K562 (cell line): ENCODE results near the gene SNRNP70. TPM values are rescaled to one million over a fixed set of nuclear protein-coding genes. Genes with fewer than 3 reads are reported as not detected.

ENCODE experiments used
- ARID2 ChIP-seq: fragments of 450-650 bp; IDR thresholded peaks from 2 replicates; pipeline ENCODE4 v1.6.1; 2017; ENCODE audit warnings: antibody characterized with exemption, mild to moderate bottlenecking
- ASH1L ChIP-seq: fragments of 450-650 bp; IDR thresholded peaks from 2 replicates; pipeline ENCODE4 v1.6.1; 2018; ENCODE audit warnings: borderline replicate concordance, mild to moderate bottlenecking, low read depth; ENCODE audit not compliant: partially characterized antibody
- ATF7 ChIP-seq: fragments of 450-650 bp; IDR thresholded peaks from 2 replicates; pipeline ENCODE4 v1.7.1; 2014; ENCODE audit warnings: mild to moderate bottlenecking, moderate library complexity
- ESRRA ChIP-seq: fragments of 450-650 bp; IDR thresholded peaks from 2 replicates; pipeline ENCODE4 v1.6.1; 2014; ENCODE audit warnings: low read depth, mild to moderate bottlenecking, moderate library complexity, borderline replicate concordance
- GTF2A2 ChIP-seq: IDR thresholded peaks from 2 replicates; pipeline ENCODE4 v1.6.1; 2016; ENCODE audit warnings: mild to moderate bottlenecking, missing genetic modification characterization, missing compliant biosample characterization
- MBD2 ChIP-seq: sonication (generic); IDR thresholded peaks from 2 replicates; pipeline ENCODE4 v1.6.1; 2016; ENCODE audit warnings: low read depth, borderline replicate concordance
- MCM7 ChIP-seq, 2 experiments: fragments of 450-650 bp; IDR thresholded peaks; 2 replicates each; pipeline ENCODE4 v1.6.1; 2016 to 2018
- MYC ChIP-seq, 2 experiments: fragments of 250-450 bp in 1 of 2; sonication (Bioruptor Pico) in 1 of 2; IDR thresholded peaks; 2 replicates each; pipeline versions ENCODE4 v1.5.1 to v1.6.1; 2012 to 2021; ENCODE audit warnings: low read depth in 2 of 2, borderline replicate concordance in 1 of 2, improper control_type of control experiment in 1 of 2, low read length in 1 of 2, mild to moderate bottlenecking in 1 of 2, moderate library complexity in 1 of 2
- NCOA1 ChIP-seq: fragments of 450-650 bp; IDR thresholded peaks from 2 replicates; pipeline ENCODE4 v1.6.1; 2016; ENCODE audit warnings: low read depth
- NEUROD1 ChIP-seq: fragments of 150-350 bp; IDR thresholded peaks from 2 replicates; pipeline ENCODE4 v1.6.1; 2014; ENCODE audit warnings: borderline replicate concordance, low read length, low read depth; ENCODE audit not compliant: partially characterized antibody
- POLR2G ChIP-seq: fragments of 200-400 bp; formaldehyde crosslinking; IDR thresholded peaks from 2 replicates; pipeline ENCODE4 v1.6.1; 2017; ENCODE audit warnings: low read depth, mild to moderate bottlenecking, antibody characterized with exemption, low read length, moderate library complexity
- PRDM10 ChIP-seq: fragments of 450-650 bp; IDR thresholded peaks from 2 replicates; pipeline ENCODE4 v1.6.1; 2018; ENCODE audit not compliant: partially characterized antibody
- PURB ChIP-seq: sonication (generic); formaldehyde crosslinking; IDR thresholded peaks from 2 replicates; pipeline ENCODE4 v1.9.0; 2021; ENCODE audit warnings: low read depth, mild to moderate bottlenecking, missing genetic modification reagents
- SRSF1 ChIP-seq: fragments of 200-400 bp; formaldehyde crosslinking; IDR thresholded peaks from 2 replicates; pipeline ENCODE4 v1.6.1; 2017; ENCODE audit warnings: mild to moderate bottlenecking, low read depth, low read length, moderate library complexity
- TAF1 ChIP-seq: IDR thresholded peaks from 2 replicates; pipeline ENCODE4 v1.6.1; 2011; ENCODE audit warnings: mild to moderate bottlenecking, low read length, moderate library complexity; ENCODE audit not compliant: insufficient read depth, control insufficient read depth, severe bottlenecking; ENCODE audit errors: extremely low read depth
- TCF7L2 ChIP-seq: fragments of 150-350 bp; IDR thresholded peaks from 2 replicates; pipeline ENCODE4 v1.6.1; 2016; ENCODE audit warnings: low read depth, mild to moderate bottlenecking, low read length, moderate library complexity
- ZNF3 ChIP-seq: fragments of 250-450 bp; sonication (Bioruptor Pico); IDR thresholded peaks from 2 replicates; pipeline ENCODE4 v1.5.0; 2021; ENCODE audit warnings: mild to moderate bottlenecking, moderate library complexity
- ZNF586 ChIP-seq: fragments of 450-650 bp; formaldehyde crosslinking; conservative IDR thresholded peaks from 2 replicates; pipeline ENCODE4 v1.4.0; 2020; ENCODE audit warnings: mild to moderate bottlenecking, moderate library complexity
- polyA plus RNA-seq, 8 experiments: library from polyadenylated mRNA; depleted of rRNA in 4 of 8; stranded (reverse) in 5 of 8; unstranded in 3 of 8; fragments of >200 nt; fragmentation: Nextera tagmentation in 2 of 8; fragmentation: Illumina TruSeq in 1 of 8; extraction: Ambion mirVana in 2 of 8; extraction: Trizol in 1 of 8; gene quantifications; 2 replicates each; pipeline versions ENCODE4 v1.2.1 to v1.2.3, GENCODE V29; 2011 to 2014; ENCODE audit warnings: inconsistent platforms in 1 of 8, missing spikeins in 1 of 8
- total RNA-seq, 7 experiments: library from RNA; depleted of rRNA in 6 of 7; stranded (reverse); fragments of >200 nt in 6 of 7; fragmentation: Illumina TruSeq in 2 of 7; extraction: Trizol in 2 of 7; gene quantifications; 2 replicates each; pipeline versions ENCODE4 v1.2.1 to v1.2.3, GENCODE V29; 2011 to 2021; ENCODE audit warnings: low replicate concordance in 1 of 7
- TF ChIP-seq, protein P1 (sequence below): fragments of 450-650 bp; IDR thresholded peaks from 2 replicates; pipeline ENCODE4 v1.6.1; 2017; ENCODE audit warnings: antibody characterized with exemption, mild to moderate bottlenecking
- TF ChIP-seq, protein P2 (sequence below): sonication (generic); formaldehyde crosslinking; IDR thresholded peaks from 2 replicates; pipeline ENCODE4 v1.8.0; 2022; ENCODE audit warnings: missing genetic modification reagents, mild to moderate bottlenecking, borderline replicate concordance

Gene SNRNP70
- total and polyA plus RNA-seq, 9 of the 15 experiments (the other 6 are each of a cell fraction or from before 2014, with no cell fraction given) = 2.8 to 496 (median 136) TPM

DNA sequence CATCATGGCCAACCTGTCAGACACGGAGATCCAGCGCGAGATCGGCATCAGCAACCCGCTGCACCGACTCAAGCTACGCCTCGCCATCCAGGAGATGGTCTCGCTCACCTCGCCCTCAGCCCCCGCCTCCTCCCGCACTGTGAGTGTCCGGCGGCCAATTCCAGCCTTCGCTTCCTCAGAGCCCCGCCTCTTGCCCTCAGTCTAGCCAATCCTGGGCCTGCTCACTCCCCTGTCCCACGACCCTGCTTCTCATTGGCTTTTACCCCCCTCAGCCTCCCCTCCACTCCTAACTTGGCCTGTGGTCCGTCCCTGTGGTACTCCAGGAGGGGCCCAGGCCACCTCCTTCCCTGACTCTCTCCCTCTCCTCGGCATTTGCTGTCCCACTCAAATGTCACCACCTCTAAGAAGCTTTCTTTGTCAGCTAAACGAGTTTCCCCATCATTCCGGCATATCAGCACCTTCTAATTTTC, 57.6 kb downstream of the SNRNP70 start (continued):
- TF ChIP-seq, protein P1, sequence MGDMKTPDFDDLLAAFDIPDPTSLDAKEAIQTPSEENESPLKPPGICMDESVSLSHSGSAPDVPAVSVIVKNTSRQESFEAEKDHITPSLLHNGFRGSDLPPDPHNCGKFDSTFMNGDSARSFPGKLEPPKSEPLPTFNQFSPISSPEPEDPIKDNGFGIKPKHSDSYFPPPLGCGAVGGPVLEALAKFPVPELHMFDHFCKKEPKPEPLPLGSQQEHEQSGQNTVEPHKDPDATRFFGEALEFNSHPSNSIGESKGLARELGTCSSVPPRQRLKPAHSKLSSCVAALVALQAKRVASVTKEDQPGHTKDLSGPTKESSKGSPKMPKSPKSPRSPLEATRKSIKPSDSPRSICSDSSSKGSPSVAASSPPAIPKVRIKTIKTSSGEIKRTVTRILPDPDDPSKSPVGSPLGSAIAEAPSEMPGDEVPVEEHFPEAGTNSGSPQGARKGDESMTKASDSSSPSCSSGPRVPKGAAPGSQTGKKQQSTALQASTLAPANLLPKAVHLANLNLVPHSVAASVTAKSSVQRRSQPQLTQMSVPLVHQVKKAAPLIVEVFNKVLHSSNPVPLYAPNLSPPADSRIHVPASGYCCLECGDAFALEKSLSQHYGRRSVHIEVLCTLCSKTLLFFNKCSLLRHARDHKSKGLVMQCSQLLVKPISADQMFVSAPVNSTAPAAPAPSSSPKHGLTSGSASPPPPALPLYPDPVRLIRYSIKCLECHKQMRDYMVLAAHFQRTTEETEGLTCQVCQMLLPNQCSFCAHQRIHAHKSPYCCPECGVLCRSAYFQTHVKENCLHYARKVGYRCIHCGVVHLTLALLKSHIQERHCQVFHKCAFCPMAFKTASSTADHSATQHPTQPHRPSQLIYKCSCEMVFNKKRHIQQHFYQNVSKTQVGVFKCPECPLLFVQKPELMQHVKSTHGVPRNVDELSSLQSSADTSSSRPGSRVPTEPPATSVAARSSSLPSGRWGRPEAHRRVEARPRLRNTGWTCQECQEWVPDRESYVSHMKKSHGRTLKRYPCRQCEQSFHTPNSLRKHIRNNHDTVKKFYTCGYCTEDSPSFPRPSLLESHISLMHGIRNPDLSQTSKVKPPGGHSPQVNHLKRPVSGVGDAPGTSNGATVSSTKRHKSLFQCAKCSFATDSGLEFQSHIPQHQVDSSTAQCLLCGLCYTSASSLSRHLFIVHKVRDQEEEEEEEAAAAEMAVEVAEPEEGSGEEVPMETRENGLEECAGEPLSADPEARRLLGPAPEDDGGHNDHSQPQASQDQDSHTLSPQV = no peak
- TF ChIP-seq SRSF1 (no peak), GTF2A2 (tag) (no peak), MBD2 (peak; percentile 78), TAF1 (no peak), ATF7 (0 out of 2 replicates have a peak, but pooled peaks have one; percentile 62), NEUROD1 (peak; percentile 67), TCF7L2 (0 out of 2 replicates have a peak, but pooled peaks have one; percentile 8), ZNF3 (CRISPR knock-in tag) (no peak), NCOA1 (no peak), ARID2 (no peak), ZNF586 (CRISPR knock-in tag) (no peak), POLR2G (peak; percentile 67), PURB (CRISPR knock-in tag) (no peak), ESRRA (peak; percentile 36; the same call in 1 of the 2 replicates), MCM7 (IDR thresholded peaks at IDR 0.05) (0 out of 4 replicates have a peak, but pooled peaks of 1 of the 2 experiments have one; percentile 34), PRDM10 (peak; percentile 88), MYC (IDR thresholded peaks at IDR 0.05; ENCODE audit: low read depth, low read length) (0 out of 2 replicates have a peak, but pooled peaks have one; percentile 22), MYC (CRISPR knock-in tag; IDR thresholded peaks at IDR 0.05; ENCODE audit: borderline replicate concordance, low read depth) (no peak), ASH1L (peak; percentile 79)
- TF ChIP-seq, protein P2, sequence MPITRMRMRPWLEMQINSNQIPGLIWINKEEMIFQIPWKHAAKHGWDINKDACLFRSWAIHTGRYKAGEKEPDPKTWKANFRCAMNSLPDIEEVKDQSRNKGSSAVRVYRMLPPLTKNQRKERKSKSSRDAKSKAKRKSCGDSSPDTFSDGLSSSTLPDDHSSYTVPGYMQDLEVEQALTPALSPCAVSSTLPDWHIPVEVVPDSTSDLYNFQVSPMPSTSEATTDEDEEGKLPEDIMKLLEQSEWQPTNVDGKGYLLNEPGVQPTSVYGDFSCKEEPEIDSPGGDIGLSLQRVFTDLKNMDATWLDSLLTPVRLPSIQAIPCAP (CRISPR knock-in tag) = no peak
